Adrenal gland (tissue), 5 donors: ENCODE measurements around the gene WIPI1.

ENCODE experiments used
- POLR2A ChIP-seq, 2 donors: fragments of 450-650 bp; IDR thresholded peaks; one replicate each; pipeline ENCODE4 v1.6.1; 2017; ENCODE audit warnings: antibody characterized with exemption in 2 of 2, mild to moderate bottlenecking in 2 of 2, moderate library complexity in 1 of 2
- TF ChIP-seq, protein P1 (sequence below), 6 experiments: fragments of 450-650 bp in 4 of 6; fragments of 200-600 bp in 2 of 6; sonication (generic) in 1 of 6; IDR thresholded peaks; 1 replicate in 5 of 6; 2 replicates in 1 of 6; pipeline versions ENCODE4 v1.5.1 to v1.8.0; 2016 to 2021; ENCODE audit warnings: antibody characterized with exemption in 6 of 6, mild to moderate bottlenecking in 2 of 6, moderate library complexity in 1 of 6
- donor health status: DM: no; HTN: no; CAD: no.

GRCh38 chr17:68422821-68423220 lies 34.5 kb downstream of the WIPI1 start:
- TF ChIP-seq, protein P1, sequence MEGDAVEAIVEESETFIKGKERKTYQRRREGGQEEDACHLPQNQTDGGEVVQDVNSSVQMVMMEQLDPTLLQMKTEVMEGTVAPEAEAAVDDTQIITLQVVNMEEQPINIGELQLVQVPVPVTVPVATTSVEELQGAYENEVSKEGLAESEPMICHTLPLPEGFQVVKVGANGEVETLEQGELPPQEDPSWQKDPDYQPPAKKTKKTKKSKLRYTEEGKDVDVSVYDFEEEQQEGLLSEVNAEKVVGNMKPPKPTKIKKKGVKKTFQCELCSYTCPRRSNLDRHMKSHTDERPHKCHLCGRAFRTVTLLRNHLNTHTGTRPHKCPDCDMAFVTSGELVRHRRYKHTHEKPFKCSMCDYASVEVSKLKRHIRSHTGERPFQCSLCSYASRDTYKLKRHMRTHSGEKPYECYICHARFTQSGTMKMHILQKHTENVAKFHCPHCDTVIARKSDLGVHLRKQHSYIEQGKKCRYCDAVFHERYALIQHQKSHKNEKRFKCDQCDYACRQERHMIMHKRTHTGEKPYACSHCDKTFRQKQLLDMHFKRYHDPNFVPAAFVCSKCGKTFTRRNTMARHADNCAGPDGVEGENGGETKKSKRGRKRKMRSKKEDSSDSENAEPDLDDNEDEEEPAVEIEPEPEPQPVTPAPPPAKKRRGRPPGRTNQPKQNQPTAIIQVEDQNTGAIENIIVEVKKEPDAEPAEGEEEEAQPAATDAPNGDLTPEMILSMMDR (IDR thresholded peaks at IDR 0.05): no peak
- TF ChIP-seq POLR2A (IDR thresholded peaks at IDR 0.05): no peak
